Tibial nerve (tissue), 4 donors: ENCODE data around the gene HOXB2. TPM values are rescaled to one million over a fixed set of nuclear protein-coding genes. Genes with fewer than 3 reads are reported as not detected.

Experiments
- DNase-seq, 2 donors: peaks; one replicate each; pipeline ENCODE4 v3.0.0-alpha.2; 2019; ENCODE audit warnings: low spot score in 2 of 2
- H3K27ac ChIP-seq, 4 donors: fragments of 200-600 bp; sonication (generic) in 3 of 4; one replicate each; pipeline ENCODE4 v1.5.1; 2017 to 2019; ENCODE audit warnings: mild to moderate bottlenecking in 1 of 4
- H3K27me3 ChIP-seq, 2 donors: fragments of 200-600 bp; sonication (generic) in 1 of 2; one replicate each; pipeline versions ENCODE4 v1.5.1 to v1.6.0; 2017 to 2019
- H3K36me3 ChIP-seq, 3 donors: fragments of 200-600 bp; sonication (generic); one replicate each; pipeline ENCODE4 v1.5.1; 2018 to 2019
- H3K4me1 ChIP-seq, 4 donors: fragments of 200-600 bp; sonication (generic) in 3 of 4; one replicate each; pipeline ENCODE4 v1.5.1; 2017 to 2019
- H3K4me3 ChIP-seq, 4 donors: fragments of 200-600 bp; sonication (generic) in 3 of 4; one replicate each; pipeline ENCODE4 v1.5.1; 2017 to 2019; ENCODE audit warnings: mild to moderate bottlenecking in 1 of 4, moderate library complexity in 1 of 4
- H3K9me3 ChIP-seq, 4 donors: fragments of 200-600 bp; sonication (generic) in 3 of 4; one replicate each; pipeline ENCODE4 v1.5.1; 2017 to 2019
- EP300 ChIP-seq, 2 donors: sonication (generic); formaldehyde crosslinking; IDR thresholded peaks; one replicate each; pipeline ENCODE4 v1.6.1; 2017; ENCODE audit warnings: antibody characterized with exemption in 2 of 2, mild to moderate bottlenecking in 1 of 2
- POLR2A ChIP-seq, 2 donors: fragments of 450-650 bp; IDR thresholded peaks; one replicate each; pipeline ENCODE4 v1.6.1; 2017; ENCODE audit warnings: antibody characterized with exemption in 2 of 2, mild to moderate bottlenecking in 2 of 2, moderate library complexity in 2 of 2
- WGBS, 2 donors: methylation state at CpG; one replicate each; pipeline ENCODE4 v1.1.5; 2018; 5-methylcytosine and 5-hydroxymethylcytosine counted together
- total RNA-seq, 4 donors: library from RNA; depleted of rRNA; stranded (reverse); fragments of >200 nt; gene quantifications; one replicate each; pipeline ENCODE4 v1.1.0, GENCODE V29; 2016
- TF ChIP-seq, protein P1 (sequence below), 5 experiments: fragments of 200-600 bp in 3 of 5; fragments of 450-650 bp in 2 of 5; sonication (generic) in 3 of 5; IDR thresholded peaks; one replicate each; pipeline ENCODE4 v1.5.1; 2016 to 2019; ENCODE audit warnings: antibody characterized with exemption in 5 of 5, mild to moderate bottlenecking in 3 of 5, moderate library complexity in 2 of 5

HOXB2 gene
- total RNA-seq, 4 donors from 2014 or later, result 6.9 to 29.3 (median 19.2) TPM

DNA sequence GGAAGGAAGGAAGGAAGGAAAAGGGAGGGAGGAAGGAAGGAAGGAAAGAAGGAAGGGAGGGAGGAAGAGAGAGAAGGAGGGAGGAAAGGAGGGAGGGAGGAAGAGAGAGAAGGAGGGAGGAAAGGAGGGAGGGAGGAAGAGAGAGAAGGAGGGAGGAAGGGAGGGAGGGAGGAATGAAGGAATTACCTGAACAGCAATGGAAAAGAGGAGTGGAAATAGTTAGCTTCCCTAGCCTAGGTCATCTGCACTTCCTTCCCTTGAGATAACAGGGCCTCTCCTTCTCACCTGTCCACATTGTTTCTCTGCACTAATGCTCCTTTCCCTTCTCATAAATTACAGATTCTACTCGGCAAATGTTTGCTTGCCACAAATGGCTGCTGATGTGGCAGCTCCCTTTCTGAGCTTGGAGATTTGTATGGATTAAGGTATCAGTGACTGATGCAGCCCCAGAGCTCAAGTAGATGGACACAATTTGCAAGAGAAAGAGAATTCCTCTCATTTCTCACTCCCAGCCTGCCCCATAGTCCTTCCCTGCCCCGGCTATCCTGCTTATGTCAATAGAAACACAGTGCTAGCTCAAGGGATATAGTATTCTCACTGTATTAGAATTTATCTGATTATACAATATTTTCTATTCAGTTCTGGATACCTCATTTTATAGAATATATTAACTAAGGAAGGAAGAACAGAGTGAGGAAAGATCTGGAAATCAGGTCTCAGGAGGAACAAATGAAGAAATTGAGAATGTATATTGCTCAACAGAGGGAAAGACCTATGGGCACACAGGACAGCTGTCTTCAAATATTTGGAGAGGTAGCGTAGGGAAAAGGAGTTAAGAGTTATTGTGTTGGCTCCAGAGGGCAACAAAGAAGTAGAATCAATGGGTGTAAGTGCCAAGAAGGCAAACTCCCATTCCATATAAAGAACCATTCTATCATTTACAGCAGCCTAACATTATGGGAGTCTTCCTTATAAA lies 28.7 kb downstream of the HOXB2 start:
- no peak for DNase-seq
- Histone ChIP-seq H3K27ac (no peak overlapping the region), H3K4me3 (no peak overlapping the region), H3K9me3 (no peaks in the 10 kb centered on the region), H3K27me3 (peaks cover 0 to 75% of the 10 kb centered on the region in 2 donors), H3K36me3 (no peaks in the 10 kb centered on the region), H3K4me1 (no peaks in the 10 kb centered on the region)
- TF ChIP-seq POLR2A (IDR thresholded peaks at IDR 0.05) (no peak), EP300 (IDR thresholded peaks at IDR 0.05) (no peak)
- TF ChIP-seq, protein P1, sequence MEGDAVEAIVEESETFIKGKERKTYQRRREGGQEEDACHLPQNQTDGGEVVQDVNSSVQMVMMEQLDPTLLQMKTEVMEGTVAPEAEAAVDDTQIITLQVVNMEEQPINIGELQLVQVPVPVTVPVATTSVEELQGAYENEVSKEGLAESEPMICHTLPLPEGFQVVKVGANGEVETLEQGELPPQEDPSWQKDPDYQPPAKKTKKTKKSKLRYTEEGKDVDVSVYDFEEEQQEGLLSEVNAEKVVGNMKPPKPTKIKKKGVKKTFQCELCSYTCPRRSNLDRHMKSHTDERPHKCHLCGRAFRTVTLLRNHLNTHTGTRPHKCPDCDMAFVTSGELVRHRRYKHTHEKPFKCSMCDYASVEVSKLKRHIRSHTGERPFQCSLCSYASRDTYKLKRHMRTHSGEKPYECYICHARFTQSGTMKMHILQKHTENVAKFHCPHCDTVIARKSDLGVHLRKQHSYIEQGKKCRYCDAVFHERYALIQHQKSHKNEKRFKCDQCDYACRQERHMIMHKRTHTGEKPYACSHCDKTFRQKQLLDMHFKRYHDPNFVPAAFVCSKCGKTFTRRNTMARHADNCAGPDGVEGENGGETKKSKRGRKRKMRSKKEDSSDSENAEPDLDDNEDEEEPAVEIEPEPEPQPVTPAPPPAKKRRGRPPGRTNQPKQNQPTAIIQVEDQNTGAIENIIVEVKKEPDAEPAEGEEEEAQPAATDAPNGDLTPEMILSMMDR (IDR thresholded peaks at IDR 0.05), result no peak
- WGBS, 2 donors, result 47 to 58% methylated on average over 3 of the region's 3 CpGs

DNA sequence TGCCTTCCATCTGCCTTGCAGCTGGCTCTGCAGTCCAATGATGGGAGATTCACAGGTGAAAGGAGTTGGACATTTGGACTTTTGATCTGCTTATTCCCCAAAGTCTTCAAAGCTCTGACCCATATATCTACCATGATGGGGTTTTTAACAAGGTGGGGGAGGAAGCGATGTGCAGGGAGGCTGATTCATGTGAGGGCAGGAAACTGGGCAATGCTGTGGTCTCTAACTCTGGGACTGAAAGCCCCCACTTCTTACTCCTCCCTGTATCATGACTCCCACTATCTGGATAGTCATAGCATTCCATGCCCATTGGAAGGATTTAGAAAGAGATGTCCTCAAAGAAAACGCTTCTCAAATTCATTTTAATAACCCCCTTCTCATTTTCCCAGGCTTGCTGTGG lies 30.4 kb downstream of the HOXB2 start:
- TF ChIP-seq EP300 (IDR thresholded peaks at IDR 0.05) (no peak), POLR2A (IDR thresholded peaks at IDR 0.05) (no peak)
- TF ChIP-seq, protein P1 (IDR thresholded peaks at IDR 0.05), result no peak
- WGBS, 2 donors, result 77 to 80% methylated on average over 2 of the region's 2 CpGs
- no peak overlapping the region for H3K4me3 ChIP-seq
- peaks cover 0 to 60% of the 10 kb centered on the region in 2 donors for H3K27me3 ChIP-seq
- no peak overlapping the region for H3K27ac ChIP-seq
- DNase-seq, result no peak
- H3K9me3 ChIP-seq, result no peaks in the 10 kb centered on the region
- no peaks in the 10 kb centered on the region for H3K4me1 ChIP-seq
- no peaks in the 10 kb centered on the region for H3K36me3 ChIP-seq

DNA sequence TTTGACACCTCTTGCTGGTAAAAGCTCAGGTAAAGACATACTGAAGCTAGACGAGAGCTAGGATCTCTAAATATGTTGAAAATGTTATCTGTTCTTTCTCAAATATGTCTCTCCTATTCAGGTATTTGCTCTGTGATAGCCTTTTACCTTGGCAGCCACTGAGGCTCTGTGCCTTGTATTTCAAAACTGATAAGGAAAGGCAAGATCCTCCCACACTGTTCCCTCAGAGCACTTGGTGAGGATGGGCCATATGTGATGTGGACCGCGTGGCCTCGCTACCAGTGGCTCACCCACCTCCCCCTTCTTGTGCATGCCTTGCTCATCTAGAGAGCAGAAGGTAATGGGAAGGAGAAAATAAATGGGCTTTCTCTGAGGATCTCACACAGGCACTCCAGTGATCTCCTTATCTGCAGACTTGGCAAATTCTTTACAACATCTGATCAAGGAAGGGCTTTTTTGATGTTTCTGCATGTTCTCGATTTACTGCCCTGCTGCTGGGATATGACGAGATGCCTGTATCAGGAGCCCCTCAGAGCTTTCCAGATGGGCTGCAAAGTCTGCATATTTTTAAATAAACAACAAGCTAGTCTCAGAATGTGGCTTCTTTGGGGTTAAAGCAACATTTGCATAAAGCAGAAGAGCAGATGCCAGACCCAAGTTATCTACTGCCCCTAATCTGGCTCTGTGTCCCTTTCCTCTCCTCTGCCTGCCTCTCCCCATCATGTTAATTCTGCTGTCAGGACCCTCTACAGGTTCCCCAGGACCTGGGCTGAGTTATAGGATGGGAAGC lies 31.0 kb downstream of the HOXB2 start:
- Histone ChIP-seq H3K36me3 (no peaks in the 10 kb centered on the region), H3K4me1 (no peaks in the 10 kb centered on the region), H3K27me3 (peaks cover 0 to 57% of the 10 kb centered on the region in 2 donors), H3K27ac (no peak overlapping the region), H3K4me3 (no peak overlapping the region), H3K9me3 (no peaks in the 10 kb centered on the region)
- TF ChIP-seq EP300 (IDR thresholded peaks at IDR 0.05) (no peak), POLR2A (IDR thresholded peaks at IDR 0.05) (no peak)
- 58 to 73% methylated on average over 6 of the region's 6 CpGs for WGBS, 2 donors
- no peak for DNase-seq

DNA sequence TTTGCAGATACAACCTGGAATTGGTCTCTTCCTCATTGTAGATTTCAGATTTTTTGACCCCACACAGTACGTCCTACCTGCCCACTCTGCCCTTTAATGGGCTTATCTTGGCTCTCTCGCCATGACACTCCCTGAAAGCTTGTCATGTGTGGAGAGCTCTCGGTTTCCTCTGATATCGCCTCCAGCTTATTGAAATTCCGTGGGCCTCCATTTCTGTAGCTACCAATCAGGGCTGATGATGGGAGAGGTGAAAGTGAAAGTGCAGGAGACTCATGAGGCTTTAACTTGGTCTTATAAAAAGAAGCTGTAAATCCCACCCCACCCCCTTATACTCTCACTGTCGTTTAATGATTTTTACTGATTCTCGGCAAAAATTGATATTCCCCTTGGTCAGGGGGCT lies 31.8 kb downstream of the HOXB2 start:
- Histone ChIP-seq H3K36me3 (no peaks in the 10 kb centered on the region), H3K9me3 (no peaks in the 10 kb centered on the region), H3K4me1 (no peaks in the 10 kb centered on the region), H3K27ac (no peak overlapping the region), H3K4me3 (no peak overlapping the region), H3K27me3 (peaks cover 0 to 60% of the 10 kb centered on the region in 2 donors)
- TF ChIP-seq, protein P1 (IDR thresholded peaks at IDR 0.05), result no peak
- no peak for TF ChIP-seq EP300 (IDR thresholded peaks at IDR 0.05)
- 50 to 55% methylated on average over 7 of the region's 7 CpGs for WGBS, 2 donors
- DNase-seq, result no peak

DNA sequence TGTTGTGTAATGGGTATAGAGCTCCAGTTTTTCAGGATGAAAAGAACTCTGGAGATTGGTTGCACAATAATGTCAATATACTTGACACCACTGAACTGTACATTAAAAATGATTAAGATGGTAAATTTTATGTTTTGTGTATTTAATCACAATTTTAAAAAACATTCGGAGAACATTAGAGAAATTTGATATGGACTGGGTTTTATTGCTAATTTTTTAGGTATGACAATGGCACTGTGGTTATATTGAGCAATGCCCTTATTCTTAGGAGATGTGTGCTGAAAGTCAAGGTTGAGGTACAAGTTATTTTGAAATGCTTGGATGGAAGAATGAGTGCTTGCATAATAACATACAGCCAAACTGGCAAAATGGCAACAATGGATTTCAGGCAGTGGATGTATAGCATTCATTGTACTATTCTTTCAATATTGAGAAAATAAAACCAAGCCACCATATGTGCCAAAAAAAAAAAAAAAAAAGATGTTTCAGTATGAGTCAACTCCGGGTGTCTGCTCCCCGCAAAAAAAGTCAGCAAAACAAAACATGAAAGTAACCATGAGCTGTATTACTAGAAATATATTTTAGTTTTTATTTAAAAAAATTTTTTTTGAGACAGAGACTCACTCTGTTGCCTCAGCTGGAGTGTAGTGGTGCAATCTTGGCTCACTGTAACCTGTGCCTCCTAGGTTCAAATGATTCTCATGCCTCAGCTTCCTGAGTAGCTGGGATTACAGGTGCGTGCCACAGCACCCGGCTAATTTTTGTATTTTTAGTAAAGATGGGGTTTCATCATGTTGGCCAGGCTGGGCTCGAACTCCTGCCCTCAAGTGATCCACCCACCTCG lies 33.9 kb downstream of the HOXB2 start:
- H3K4me3 ChIP-seq, result no peak overlapping the region
- TF ChIP-seq, protein P1 (IDR thresholded peaks at IDR 0.05), result no peak
- no peak for TF ChIP-seq EP300 (IDR thresholded peaks at IDR 0.05)
- TF ChIP-seq POLR2A (IDR thresholded peaks at IDR 0.05), result no peak
- 78 to 82% methylated on average over 7 of the region's 7 CpGs for whole genome bisulfite sequencing, 2 donors
- no peaks in the 10 kb centered on the region for H3K36me3 ChIP-seq
- DNase-seq, result no peak
- H3K9me3 ChIP-seq, result no peaks in the 10 kb centered on the region
- H3K27ac ChIP-seq, result no peak overlapping the region
- H3K4me1 ChIP-seq, result no peaks in the 10 kb centered on the region
- H3K27me3 ChIP-seq, result peaks cover 0 to 45% of the 10 kb centered on the region in 2 donors
